HEK293 (cell line): ENCODE measurements around the gene MAP3K20.

Experiments
- CTCF ChIA-PET: fragments of 350-600 bp; formaldehyde crosslinking; extraction: SDS; loops from one replicate; lab custom pipeline; 2021; ENCODE audit warnings: antibody characterized with exemption; lab: Yijun Ruan, JAX
- POLR2A ChIA-PET: fragments of 300-600 bp; formaldehyde crosslinking; extraction: SDS; loops from one replicate; lab custom pipeline; 2020; ENCODE audit warnings: antibody characterized with exemption, inconsistent platforms; lab: Yijun Ruan, JAX
- H3K27ac ChIP-seq: fragments of 200-500 bp; sonication (Bioruptor generic); 2 replicates; pipeline ENCODE4 v1.5.1; 2014; ENCODE audit warnings: low read depth, low read length, control low read depth, inconsistent platforms; ENCODE audit errors: extremely low read depth
- H3K36me3 ChIP-seq, 2 experiments: fragments of 200-500 bp in 1 of 2; sonication (Bioruptor generic) in 1 of 2; 1 replicate in 1 of 2; 2 replicates in 1 of 2; pipeline ENCODE4 v1.5.1; 2014 to 2017; ENCODE audit warnings: inconsistent platforms in 2 of 2, low read length in 2 of 2; ENCODE audit not compliant: control insufficient read depth in 2 of 2, insufficient read depth in 1 of 2
- H3K4me1 ChIP-seq: fragments of 200-500 bp; sonication (Bioruptor generic); 2 replicates; pipeline ENCODE4 v1.5.1; 2014; ENCODE audit warnings: mild to moderate bottlenecking, low read length, inconsistent platforms; ENCODE audit not compliant: control insufficient read depth, insufficient read depth
- H3K4me3 ChIP-seq: 2 replicates; pipeline ENCODE4 v1.5.1; 2011; ENCODE audit warnings: low read depth, mild to moderate bottlenecking, control low read depth, low read length, moderate library complexity
- H3K9me3 ChIP-seq: fragments of 200-500 bp; sonication (Bioruptor generic); 2 replicates; pipeline ENCODE4 v1.5.1; 2014; ENCODE audit warnings: low read depth, low read length, inconsistent platforms; ENCODE audit not compliant: control insufficient read depth, insufficient read depth
- BCL11A ChIP-seq: fragments of 450-650 bp; formaldehyde crosslinking; IDR thresholded peaks from 2 replicates; pipeline ENCODE4 v1.5.1; 2016; ENCODE audit warnings: low read depth, missing biosample characterization, missing genetic modification characterization
- FEZF1 ChIP-seq: fragments of 450-650 bp; formaldehyde crosslinking; IDR thresholded peaks from 2 replicates; pipeline ENCODE4 v1.5.1; 2016; ENCODE audit warnings: missing biosample characterization, missing genetic modification characterization
- GLIS1 ChIP-seq: fragments of 450-650 bp; formaldehyde crosslinking; IDR thresholded peaks from 2 replicates; pipeline ENCODE4 v1.5.1; 2016; ENCODE audit warnings: missing biosample characterization, missing genetic modification characterization
- KLF10 ChIP-seq: fragments of 450-650 bp; IDR thresholded peaks from 2 replicates; pipeline ENCODE4 v1.5.1; 2018; ENCODE audit warnings: missing biosample characterization, mild to moderate bottlenecking, missing genetic modification characterization
- MZF1 ChIP-seq: fragments of 450-650 bp; formaldehyde crosslinking; IDR thresholded peaks from 2 replicates; pipeline ENCODE4 v1.5.1; 2017; ENCODE audit warnings: missing biosample characterization, missing genetic modification characterization, borderline replicate concordance
- PRDM1 ChIP-seq: fragments of 450-650 bp; formaldehyde crosslinking; IDR thresholded peaks from 2 replicates; pipeline ENCODE4; 2016; ENCODE audit warnings: missing biosample characterization, missing genetic modification characterization
- TCF7L2 ChIP-seq: IDR thresholded peaks from 2 replicates; pipeline ENCODE4 v1.6.1; 2011; ENCODE audit warnings: low read depth, mild to moderate bottlenecking, inconsistent platforms, low read length, moderate library complexity, borderline replicate concordance
- ZFP41 ChIP-seq: fragments of 450-650 bp; formaldehyde crosslinking; IDR thresholded peaks from 2 replicates; pipeline ENCODE4 v1.5.1; 2016; ENCODE audit warnings: missing biosample characterization, missing genetic modification characterization, borderline replicate concordance
- ZNF175 ChIP-seq: fragments of 450-650 bp; formaldehyde crosslinking; IDR thresholded peaks from 2 replicates; pipeline ENCODE4 v1.5.1; 2016; ENCODE audit warnings: missing biosample characterization, missing genetic modification characterization
- ZNF184 ChIP-seq: fragments of 450-650 bp; IDR thresholded peaks from 2 replicates; pipeline ENCODE4 v1.5.1; 2018; ENCODE audit warnings: missing biosample characterization, mild to moderate bottlenecking, missing genetic modification characterization
- ZNF23 ChIP-seq: fragments of 450-650 bp; formaldehyde crosslinking; IDR thresholded peaks from 2 replicates; pipeline ENCODE4 v1.5.1; 2016; ENCODE audit warnings: missing biosample characterization, missing genetic modification characterization, borderline replicate concordance
- ZNF311 ChIP-seq: fragments of 450-650 bp; formaldehyde crosslinking; IDR thresholded peaks from 2 replicates; pipeline ENCODE4 v1.5.1; 2017; ENCODE audit warnings: missing biosample characterization, missing genetic modification characterization, borderline replicate concordance
- ZNF350 ChIP-seq: fragments of 450-650 bp; formaldehyde crosslinking; IDR thresholded peaks from 2 replicates; pipeline ENCODE4 v1.5.0; 2017; ENCODE audit warnings: missing biosample characterization, mild to moderate bottlenecking, missing genetic modification characterization
- ZNF366 ChIP-seq: fragments of 450-650 bp; formaldehyde crosslinking; conservative IDR thresholded peaks from 2 replicates; pipeline ENCODE4 v1.5.1; 2016; ENCODE audit warnings: missing biosample characterization, missing genetic modification characterization
- ZNF37A ChIP-seq: fragments of 450-650 bp; IDR thresholded peaks from 2 replicates; pipeline ENCODE4 v1.5.1; 2018; ENCODE audit warnings: missing biosample characterization, missing genetic modification characterization
- ZNF391 ChIP-seq: fragments of 450-650 bp; formaldehyde crosslinking; IDR thresholded peaks from 2 replicates; pipeline ENCODE4 v1.5.1; 2016; ENCODE audit warnings: low read depth, missing biosample characterization, missing genetic modification characterization, borderline replicate concordance
- ZNF48 ChIP-seq: fragments of 450-650 bp; formaldehyde crosslinking; IDR thresholded peaks from 2 replicates; pipeline ENCODE4 v1.5.1; 2016; ENCODE audit warnings: missing biosample characterization, missing genetic modification characterization
- ZNF501 ChIP-seq: fragments of 450-650 bp; formaldehyde crosslinking; IDR thresholded peaks from 2 replicates; pipeline ENCODE4 v1.5.1; 2016; ENCODE audit warnings: missing biosample characterization, missing genetic modification characterization
- ZNF514 ChIP-seq: fragments of 450-650 bp; formaldehyde crosslinking; IDR thresholded peaks from 2 replicates; pipeline ENCODE4 v1.5.1; 2016; ENCODE audit warnings: missing biosample characterization, missing genetic modification characterization
- ZNF585B ChIP-seq: fragments of 450-650 bp; formaldehyde crosslinking; IDR thresholded peaks from 2 replicates; pipeline ENCODE4 v1.5.1; 2016; ENCODE audit warnings: missing biosample characterization, missing genetic modification characterization
- ZNF621 ChIP-seq: fragments of 450-650 bp; formaldehyde crosslinking; IDR thresholded peaks from 2 replicates; pipeline ENCODE4 v1.5.1; 2017; ENCODE audit warnings: missing biosample characterization, missing genetic modification characterization
- ZNF791 ChIP-seq: fragments of 450-650 bp; formaldehyde crosslinking; IDR thresholded peaks from 2 replicates; pipeline ENCODE4 v1.5.1; 2016; ENCODE audit warnings: missing biosample characterization, missing genetic modification characterization
- ZSCAN30 ChIP-seq: fragments of 450-650 bp; IDR thresholded peaks from 2 replicates; pipeline ENCODE4 v1.5.1; 2018; ENCODE audit warnings: missing biosample characterization, mild to moderate bottlenecking, missing genetic modification characterization, moderate library complexity
- TF ChIP-seq, protein P1 (sequence below): fragments of 450-650 bp; formaldehyde crosslinking; IDR thresholded peaks from 2 replicates; pipeline ENCODE4 v1.5.1; 2017; ENCODE audit warnings: missing biosample characterization, missing genetic modification characterization
- TF ChIP-seq, protein P2 (sequence below): fragments of 450-650 bp; formaldehyde crosslinking; IDR thresholded peaks from 2 replicates; pipeline ENCODE4 v1.5.1; 2016; ENCODE audit warnings: missing biosample characterization, missing genetic modification characterization
- TF ChIP-seq, protein P3 (sequence below): fragments of 450-650 bp; formaldehyde crosslinking; IDR thresholded peaks from 2 replicates; pipeline ENCODE4 v1.5.1; 2016; ENCODE audit warnings: missing biosample characterization, missing genetic modification characterization, low read depth
- TF ChIP-seq, protein P4 (sequence below): fragments of 450-650 bp; formaldehyde crosslinking; conservative IDR thresholded peaks from 2 replicates; pipeline ENCODE4 v1.5.1; 2016; ENCODE audit warnings: low read depth, missing biosample characterization, missing genetic modification characterization

MAP3K20 gene

DNA sequence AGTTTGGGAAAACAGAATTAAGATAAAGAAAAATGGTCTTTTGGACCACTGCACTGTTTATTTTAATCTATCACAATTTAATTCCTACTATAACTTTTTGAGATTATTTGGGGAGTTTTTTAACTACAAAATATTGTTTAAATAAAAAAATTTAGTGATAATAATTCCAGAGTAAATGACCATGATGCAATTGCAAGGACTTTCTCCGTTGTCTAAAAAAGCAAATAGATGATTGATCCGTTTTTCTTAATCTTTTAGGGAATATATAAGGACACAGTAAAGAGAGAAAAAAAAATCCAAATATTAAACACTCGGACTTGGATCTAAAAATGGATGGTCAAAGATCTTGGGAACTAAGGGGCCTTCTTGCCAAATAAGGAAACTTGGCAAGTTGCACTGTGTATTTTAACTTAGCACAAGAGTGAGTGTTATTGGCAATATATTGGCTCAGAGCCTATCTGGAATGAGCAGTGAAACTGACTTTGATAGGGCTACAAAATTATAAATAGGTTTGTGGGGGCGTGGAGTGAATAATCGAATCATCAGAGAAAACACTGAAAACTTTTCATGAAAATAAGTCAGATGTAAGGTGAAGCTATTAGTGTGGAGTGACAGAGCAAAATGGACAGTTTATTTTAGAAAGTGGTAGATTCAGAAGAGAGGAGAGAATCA is 2.0 kb downstream of the MAP3K20 start (continued):
- TF ChIP-seq ZNF350 (tag by site-specific recombination) (no peak), ZNF585B (tag by site-specific recombination) (no peak), ZNF48 (no peak), ZNF366 (tag by site-specific recombination) (0 out of 2 replicates have a peak, but pooled peaks have one; percentile 17), ZNF391 (tag by site-specific recombination) (no peak), ZSCAN30 (tag by site-specific recombination) (no peak), ZNF514 (tag by site-specific recombination) (no peak), ZNF23 (tag by site-specific recombination) (no peak), FEZF1 (tag by site-specific recombination) (no peak), ZNF501 (tag by site-specific recombination) (no peak), ZNF311 (no peak), ZNF621 (tag by site-specific recombination) (no peak)
- TF ChIP-seq, protein P1, sequence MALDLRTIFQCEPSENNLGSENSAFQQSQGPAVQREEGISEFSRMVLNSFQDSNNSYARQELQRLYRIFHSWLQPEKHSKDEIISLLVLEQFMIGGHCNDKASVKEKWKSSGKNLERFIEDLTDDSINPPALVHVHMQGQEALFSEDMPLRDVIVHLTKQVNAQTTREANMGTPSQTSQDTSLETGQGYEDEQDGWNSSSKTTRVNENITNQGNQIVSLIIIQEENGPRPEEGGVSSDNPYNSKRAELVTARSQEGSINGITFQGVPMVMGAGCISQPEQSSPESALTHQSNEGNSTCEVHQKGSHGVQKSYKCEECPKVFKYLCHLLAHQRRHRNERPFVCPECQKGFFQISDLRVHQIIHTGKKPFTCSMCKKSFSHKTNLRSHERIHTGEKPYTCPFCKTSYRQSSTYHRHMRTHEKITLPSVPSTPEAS, result no peak
- TF ChIP-seq, protein P2, sequence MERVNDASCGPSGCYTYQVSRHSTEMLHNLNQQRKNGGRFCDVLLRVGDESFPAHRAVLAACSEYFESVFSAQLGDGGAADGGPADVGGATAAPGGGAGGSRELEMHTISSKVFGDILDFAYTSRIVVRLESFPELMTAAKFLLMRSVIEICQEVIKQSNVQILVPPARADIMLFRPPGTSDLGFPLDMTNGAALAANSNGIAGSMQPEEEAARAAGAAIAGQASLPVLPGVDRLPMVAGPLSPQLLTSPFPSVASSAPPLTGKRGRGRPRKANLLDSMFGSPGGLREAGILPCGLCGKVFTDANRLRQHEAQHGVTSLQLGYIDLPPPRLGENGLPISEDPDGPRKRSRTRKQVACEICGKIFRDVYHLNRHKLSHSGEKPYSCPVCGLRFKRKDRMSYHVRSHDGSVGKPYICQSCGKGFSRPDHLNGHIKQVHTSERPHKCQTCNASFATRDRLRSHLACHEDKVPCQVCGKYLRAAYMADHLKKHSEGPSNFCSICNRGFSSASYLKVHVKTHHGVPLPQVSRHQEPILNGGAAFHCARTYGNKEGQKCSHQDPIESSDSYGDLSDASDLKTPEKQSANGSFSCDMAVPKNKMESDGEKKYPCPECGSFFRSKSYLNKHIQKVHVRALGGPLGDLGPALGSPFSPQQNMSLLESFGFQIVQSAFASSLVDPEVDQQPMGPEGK, result no peak

DNA sequence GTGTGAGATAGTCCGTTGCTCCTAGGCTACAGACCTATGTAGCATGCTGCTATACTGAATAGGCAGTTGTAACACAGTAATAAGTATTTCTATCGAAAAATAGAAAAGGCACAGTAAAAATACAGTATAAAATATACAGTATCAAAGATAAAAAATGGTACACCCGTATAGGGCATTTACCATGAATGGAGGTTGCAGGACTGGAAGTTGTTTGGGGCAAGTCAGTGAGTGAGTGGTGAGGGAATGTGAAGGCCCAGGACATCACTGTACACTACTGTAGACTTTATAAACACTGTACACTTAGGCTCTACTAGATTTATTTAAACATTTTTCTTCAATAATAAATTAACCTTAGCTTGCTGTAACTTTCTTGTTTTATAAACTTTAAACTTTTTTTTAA is 3.5 kb downstream of the MAP3K20 start:
- H3K4me3 ChIP-seq, result no peak overlapping the region
- CTCF ChIA-PET, result interaction anchor here (0.7 to 3.2 kb wide), 4 partner anchors 13 to 226 kb away, joined by 3 to 15 read pairs (median 6); no protein-coding TSS in a partner anchor
- no peak overlapping the region for H3K27ac ChIP-seq
- H3K9me3 ChIP-seq, result no peaks in the 10 kb centered on the region
- no peaks in the 10 kb centered on the region for H3K4me1 ChIP-seq
- peaks cover 0 to 4% of the 10 kb centered on the region in 2 experiments; a peak in 1 of 3 replicates for H3K36me3 ChIP-seq
- TF ChIP-seq ZNF791, result no peak
- no peak for TF ChIP-seq KLF10 (tag by site-specific recombination)
- no peak for TF ChIP-seq ZNF184 (tag by site-specific recombination)
- TF ChIP-seq, protein P3, sequence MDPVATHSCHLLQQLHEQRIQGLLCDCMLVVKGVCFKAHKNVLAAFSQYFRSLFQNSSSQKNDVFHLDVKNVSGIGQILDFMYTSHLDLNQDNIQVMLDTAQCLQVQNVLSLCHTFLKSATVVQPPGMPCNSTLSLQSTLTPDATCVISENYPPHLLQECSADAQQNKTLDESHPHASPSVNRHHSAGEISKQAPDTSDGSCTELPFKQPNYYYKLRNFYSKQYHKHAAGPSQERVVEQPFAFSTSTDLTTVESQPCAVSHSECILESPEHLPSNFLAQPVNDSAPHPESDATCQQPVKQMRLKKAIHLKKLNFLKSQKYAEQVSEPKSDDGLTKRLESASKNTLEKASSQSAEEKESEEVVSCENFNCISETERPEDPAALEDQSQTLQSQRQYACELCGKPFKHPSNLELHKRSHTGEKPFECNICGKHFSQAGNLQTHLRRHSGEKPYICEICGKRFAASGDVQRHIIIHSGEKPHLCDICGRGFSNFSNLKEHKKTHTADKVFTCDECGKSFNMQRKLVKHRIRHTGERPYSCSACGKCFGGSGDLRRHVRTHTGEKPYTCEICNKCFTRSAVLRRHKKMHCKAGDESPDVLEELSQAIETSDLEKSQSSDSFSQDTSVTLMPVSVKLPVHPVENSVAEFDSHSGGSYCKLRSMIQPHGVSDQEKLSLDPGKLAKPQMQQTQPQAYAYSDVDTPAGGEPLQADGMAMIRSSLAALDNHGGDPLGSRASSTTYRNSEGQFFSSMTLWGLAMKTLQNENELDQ (tag by site-specific recombination), result no peak
- TF ChIP-seq GLIS1, result no peak
- TF ChIP-seq PRDM1 (tag by site-specific recombination), result no peak
- TF ChIP-seq BCL11A (tag by site-specific recombination), result no peak
- no peak for TF ChIP-seq ZNF175 (tag by site-specific recombination)
- TF ChIP-seq ZNF366 (tag by site-specific recombination), result no peak
- no peak for TF ChIP-seq MZF1
- TF ChIP-seq, protein P4, sequence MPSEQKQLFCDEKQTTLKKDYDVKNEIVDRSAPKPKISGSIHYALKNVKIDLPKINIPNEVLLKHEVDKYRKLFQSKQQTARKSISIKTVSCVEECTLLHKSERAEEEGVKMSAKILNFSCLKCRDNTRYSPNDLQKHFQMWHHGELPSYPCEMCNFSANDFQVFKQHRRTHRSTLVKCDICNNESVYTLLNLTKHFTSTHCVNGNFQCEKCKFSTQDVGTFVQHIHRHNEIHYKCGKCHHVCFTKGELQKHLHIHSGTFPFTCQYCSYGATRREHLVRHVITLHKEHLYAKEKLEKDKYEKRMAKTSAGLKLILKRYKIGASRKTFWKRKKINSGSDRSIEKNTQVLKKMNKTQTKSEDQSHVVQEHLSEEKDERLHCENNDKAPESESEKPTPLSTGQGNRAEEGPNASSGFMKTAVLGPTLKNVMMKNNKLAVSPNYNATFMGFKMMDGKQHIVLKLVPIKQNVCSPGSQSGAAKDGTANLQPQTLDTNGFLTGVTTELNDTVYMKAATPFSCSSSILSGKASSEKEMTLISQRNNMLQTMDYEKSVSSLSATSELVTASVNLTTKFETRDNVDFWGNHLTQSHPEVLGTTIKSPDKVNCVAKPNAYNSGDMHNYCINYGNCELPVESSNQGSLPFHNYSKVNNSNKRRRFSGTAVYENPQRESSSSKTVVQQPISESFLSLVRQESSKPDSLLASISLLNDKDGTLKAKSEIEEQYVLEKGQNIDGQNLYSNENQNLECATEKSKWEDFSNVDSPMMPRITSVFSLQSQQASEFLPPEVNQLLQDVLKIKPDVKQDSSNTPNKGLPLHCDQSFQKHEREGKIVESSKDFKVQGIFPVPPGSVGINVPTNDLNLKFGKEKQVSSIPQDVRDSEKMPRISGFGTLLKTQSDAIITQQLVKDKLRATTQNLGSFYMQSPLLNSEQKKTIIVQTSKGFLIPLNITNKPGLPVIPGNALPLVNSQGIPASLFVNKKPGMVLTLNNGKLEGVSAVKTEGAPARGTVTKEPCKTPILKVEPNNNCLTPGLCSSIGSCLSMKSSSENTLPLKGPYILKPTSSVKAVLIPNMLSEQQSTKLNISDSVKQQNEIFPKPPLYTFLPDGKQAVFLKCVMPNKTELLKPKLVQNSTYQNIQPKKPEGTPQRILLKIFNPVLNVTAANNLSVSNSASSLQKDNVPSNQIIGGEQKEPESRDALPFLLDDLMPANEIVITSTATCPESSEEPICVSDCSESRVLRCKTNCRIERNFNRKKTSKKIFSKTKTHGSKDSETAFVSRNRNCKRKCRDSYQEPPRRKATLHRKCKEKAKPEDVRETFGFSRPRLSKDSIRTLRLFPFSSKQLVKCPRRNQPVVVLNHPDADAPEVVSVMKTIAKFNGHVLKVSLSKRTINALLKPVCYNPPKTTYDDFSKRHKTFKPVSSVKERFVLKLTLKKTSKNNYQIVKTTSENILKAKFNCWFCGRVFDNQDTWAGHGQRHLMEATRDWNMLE (tag by site-specific recombination), result no peak
- no peak for TF ChIP-seq ZNF37A
- no peak for TF ChIP-seq ZNF621 (tag by site-specific recombination)
- TF ChIP-seq TCF7L2, result no peak
- TF ChIP-seq ZFP41, result no peak
- POLR2A ChIA-PET, result interaction anchor here (0.8 to 0.9 kb wide), 2 partner anchors 9 to 1362 kb away, joined by 3 to 4 read pairs; no protein-coding TSS in a partner anchor
